Activated B cell treated with CpG ODN at 0.5 μM for 24 hours (primary cell): Measurements from ENCODE around the gene ARHGAP42. TPM values are rescaled to one million over a fixed set of nuclear protein-coding genes. Genes with fewer than 3 reads are reported as not detected.

Experiments
- ATAC-seq: fragments of 200-7000 bp; cut with Tn5 transposase; one replicate; pipeline ENCODE4 v1.10.0; 2021; ENCODE audit warnings: low read depth, mild to moderate bottlenecking, moderate library complexity
- CTCF ChIA-PET: fragments of 350-600 bp; sonication (Branson Sonifier 250); formaldehyde crosslinking; loops from one replicate; lab custom pipeline; 2021; ENCODE audit warnings: antibody characterized with exemption; lab: Charles Lee
- POLR2A ChIA-PET: fragments of 350-600 bp; sonication (Branson Sonifier 250); formaldehyde crosslinking; loops from one replicate; lab custom pipeline; 2021; ENCODE audit warnings: antibody characterized with exemption; lab: Charles Lee
- DNase-seq: peaks from one replicate; pipeline ENCODE4 v3.0.0; 2022
- H3K27ac Mint-ChIP-seq: one replicate; pipeline ENCODE4 v1.8.0; 2020; ENCODE audit warnings: mixed read lengths
- H3K27me3 Mint-ChIP-seq: one replicate; pipeline ENCODE4 v1.8.0; 2021; ENCODE audit warnings: mixed read lengths
- H3K36me3 Mint-ChIP-seq: one replicate; pipeline ENCODE4 v1.8.0; 2021; ENCODE audit warnings: low read depth, mixed read lengths
- H3K4me1 Mint-ChIP-seq: one replicate; pipeline ENCODE4 v1.8.0; 2021; ENCODE audit warnings: mixed read lengths
- H3K4me3 Mint-ChIP-seq: one replicate; pipeline ENCODE4 v1.8.0; 2020; ENCODE audit warnings: mild to moderate bottlenecking, mixed read lengths
- H3K9me3 Mint-ChIP-seq: one replicate; pipeline ENCODE4 v1.8.0; 2020; ENCODE audit warnings: mixed read lengths
- intact Hi-C: fragments of 100-400 bp; cut with micrococcal nuclease; formaldehyde crosslinking; loops from one replicate; pipeline ENCODE4 v1.15.1; 2024
- total RNA-seq: library from RNA; stranded (reverse); gene quantifications from 2 replicates; pipeline ENCODE4 v1.2.3, GENCODE V29; 2022
- TF ChIP-seq, protein P1 (sequence below): fragments of 200-600 bp; IDR thresholded peaks from one replicate; pipeline ENCODE4 v1.8.0; 2022; ENCODE audit warnings: antibody characterized with exemption, mild to moderate bottlenecking

The ARHGAP42 gene
- total RNA-seq, 1 donor from 2014 or later = 4.9 TPM

GRCh38 chr11:100908746-100909145 is 221.7 kb downstream of the ARHGAP42 start:
- TF ChIP-seq, protein P1, sequence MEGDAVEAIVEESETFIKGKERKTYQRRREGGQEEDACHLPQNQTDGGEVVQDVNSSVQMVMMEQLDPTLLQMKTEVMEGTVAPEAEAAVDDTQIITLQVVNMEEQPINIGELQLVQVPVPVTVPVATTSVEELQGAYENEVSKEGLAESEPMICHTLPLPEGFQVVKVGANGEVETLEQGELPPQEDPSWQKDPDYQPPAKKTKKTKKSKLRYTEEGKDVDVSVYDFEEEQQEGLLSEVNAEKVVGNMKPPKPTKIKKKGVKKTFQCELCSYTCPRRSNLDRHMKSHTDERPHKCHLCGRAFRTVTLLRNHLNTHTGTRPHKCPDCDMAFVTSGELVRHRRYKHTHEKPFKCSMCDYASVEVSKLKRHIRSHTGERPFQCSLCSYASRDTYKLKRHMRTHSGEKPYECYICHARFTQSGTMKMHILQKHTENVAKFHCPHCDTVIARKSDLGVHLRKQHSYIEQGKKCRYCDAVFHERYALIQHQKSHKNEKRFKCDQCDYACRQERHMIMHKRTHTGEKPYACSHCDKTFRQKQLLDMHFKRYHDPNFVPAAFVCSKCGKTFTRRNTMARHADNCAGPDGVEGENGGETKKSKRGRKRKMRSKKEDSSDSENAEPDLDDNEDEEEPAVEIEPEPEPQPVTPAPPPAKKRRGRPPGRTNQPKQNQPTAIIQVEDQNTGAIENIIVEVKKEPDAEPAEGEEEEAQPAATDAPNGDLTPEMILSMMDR = no peak
- DNase-seq = no peak
- no peaks in the 10 kb centered on the region for H3K9me3 Mint-ChIP-seq
- CTCF ChIA-PET = interaction anchor here (1.0 kb wide), 1 partner anchor 16 kb away, joined by 3 read pairs; no protein-coding TSS in a partner anchor
- intact Hi-C loops = no loop called here
- no peaks in the 10 kb centered on the region for H3K36me3 Mint-ChIP-seq
- H3K4me3 Mint-ChIP-seq = no peak overlapping the region
- no peak for ATAC-seq
- POLR2A ChIA-PET = no interaction called here
- H3K27ac Mint-ChIP-seq = no peak overlapping the region
- no peaks in the 10 kb centered on the region for H3K27me3 Mint-ChIP-seq
- peaks cover 22% of the 10 kb centered on the region for H3K4me1 Mint-ChIP-seq

- Mint-ChIP-seq H3K27me3 (no peaks in the 10 kb centered on the region), H3K9me3 (no peaks in the 10 kb centered on the region), H3K4me3 (no peak overlapping the region), H3K36me3 (peaks cover 4% of the 10 kb centered on the region), H3K27ac (no peak overlapping the region), H3K4me1 (peaks cover 22% of the 10 kb centered on the region)
- ChIA-PET POLR2A (no interaction called here), CTCF (interaction anchor here (1.8 kb wide), 1 partner anchor 334 kb away, joined by 4 read pairs; no protein-coding TSS in a partner anchor)
- DNase-seq (no peak), ATAC-seq (peak; percentile 49)
- TF ChIP-seq, protein P1 = no peak
- intact Hi-C loops = no loop called here
These were observed 223.7 kb downstream of the ARHGAP42 start for GRCh38 chr11:100910808-100911207.

DNA sequence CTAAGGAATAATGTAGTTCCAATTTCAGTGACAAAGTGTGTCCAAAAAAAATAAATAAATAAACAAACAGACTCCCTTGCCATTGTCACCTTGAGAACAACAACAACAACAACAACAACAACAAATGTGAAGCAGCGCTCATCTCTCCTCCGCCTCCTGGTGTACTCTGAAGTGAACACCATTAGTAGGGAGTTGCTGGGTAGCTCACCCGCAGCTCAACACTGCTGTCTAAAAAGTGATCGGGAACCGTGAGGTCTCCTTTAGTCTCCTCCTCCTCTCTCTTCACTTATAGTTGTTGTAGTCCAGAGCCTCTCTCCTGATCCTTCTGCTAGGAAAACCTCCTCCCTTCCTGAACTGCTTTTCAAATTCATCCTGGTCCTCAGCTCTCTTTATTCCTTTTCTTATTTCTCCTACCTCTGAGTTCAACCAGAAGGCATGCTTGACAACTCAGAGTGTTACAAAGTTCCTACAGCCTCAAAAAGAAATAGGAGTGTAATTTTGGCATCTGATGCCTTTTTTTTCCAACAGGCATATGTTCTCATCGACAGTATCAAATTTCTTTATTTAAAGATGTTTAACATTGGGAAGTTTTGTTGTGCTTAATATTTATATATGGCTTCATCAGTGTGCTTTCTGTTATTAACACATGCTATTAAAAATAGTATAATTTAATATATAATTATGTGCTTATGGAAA is 227.5 kb downstream of the ARHGAP42 start:
- H3K4me1 Mint-ChIP-seq = peaks cover 13% of the 10 kb centered on the region
- ChIA-PET POLR2A (no interaction called here), CTCF (no interaction called here)
- no peak overlapping the region for H3K27ac Mint-ChIP-seq
- no peaks in the 10 kb centered on the region for H3K9me3 Mint-ChIP-seq
- TF ChIP-seq, protein P1 = no peak
- no peaks in the 10 kb centered on the region for H3K27me3 Mint-ChIP-seq
- intact Hi-C loops = no loop called here
- peaks cover 4% of the 10 kb centered on the region for H3K36me3 Mint-ChIP-seq
- no peak overlapping the region for H3K4me3 Mint-ChIP-seq
- DNase-seq (no peak), ATAC-seq (no peak)

DNA sequence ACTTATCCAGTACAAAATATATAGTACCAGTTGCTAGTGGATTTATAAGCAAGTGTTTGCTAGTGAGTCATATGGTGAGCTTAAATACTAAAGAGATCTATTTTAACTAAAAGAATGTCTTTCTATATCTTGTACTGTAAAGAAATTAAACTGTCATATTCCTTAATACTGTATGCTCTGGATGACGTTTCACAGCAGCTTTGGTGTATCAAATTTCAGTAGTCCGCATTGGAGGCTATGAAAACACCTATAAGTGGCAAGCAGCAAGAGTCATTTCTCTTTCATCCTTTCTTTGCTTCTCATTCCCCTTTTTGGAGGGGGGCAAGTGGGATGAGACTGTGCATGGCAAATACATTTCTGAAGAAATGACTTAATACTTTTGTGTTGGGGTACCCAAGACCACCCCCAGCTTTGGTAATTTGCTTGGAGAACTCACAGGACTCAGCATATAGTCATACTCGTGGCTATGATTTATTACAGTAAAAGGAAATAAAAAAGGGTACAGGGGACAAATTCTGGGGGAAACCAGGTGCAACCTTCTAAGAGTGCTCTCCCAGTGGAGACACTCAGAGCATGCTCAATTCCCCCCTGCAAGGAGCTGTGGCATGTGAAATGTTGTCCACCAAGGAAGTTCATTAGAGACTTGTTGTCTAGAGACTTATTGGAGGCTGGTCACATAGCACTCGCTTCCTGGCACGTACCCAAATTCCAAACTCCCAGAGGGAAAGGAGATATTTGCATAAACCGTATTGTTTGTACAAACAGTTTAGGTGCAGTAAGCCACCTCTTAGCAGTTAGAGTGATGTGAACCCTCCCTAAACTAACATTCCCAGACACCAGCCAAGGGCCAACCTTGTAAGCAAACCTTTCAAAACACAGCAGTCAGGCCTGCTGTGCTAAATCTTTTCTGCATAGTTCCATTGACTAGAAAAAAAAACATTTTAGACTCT is 231.7 kb downstream of the ARHGAP42 start:
- intact Hi-C loops = no loop called here
- Mint-ChIP-seq H3K4me1 (no peaks in the 10 kb centered on the region), H3K4me3 (no peak overlapping the region), H3K9me3 (no peaks in the 10 kb centered on the region), H3K27ac (no peak overlapping the region), H3K36me3 (peaks cover 4% of the 10 kb centered on the region), H3K27me3 (no peaks in the 10 kb centered on the region)
- ATAC-seq (no peak), DNase-seq (no peak)
- CTCF ChIA-PET = interaction anchor here (1.3 kb wide), 1 partner anchor 11 kb away, joined by 4 read pairs; no protein-coding TSS in a partner anchor
- TF ChIP-seq, protein P1 = no peak
- POLR2A ChIA-PET = no interaction called here

GRCh38 chr11:100920593-100920992 is 233.5 kb downstream of the ARHGAP42 start:
- ChIA-PET CTCF (no interaction called here), POLR2A (no interaction called here)
- Mint-ChIP-seq H3K27ac (no peak overlapping the region), H3K27me3 (no peaks in the 10 kb centered on the region), H3K4me3 (no peak overlapping the region), H3K36me3 (no peaks in the 10 kb centered on the region), H3K9me3 (no peaks in the 10 kb centered on the region), H3K4me1 (no peaks in the 10 kb centered on the region)
- TF ChIP-seq, protein P1 = no peak
- DNase-seq (no peak), ATAC-seq (no peak)
- intact Hi-C loops = no loop called here
